OCI-LY1 (cell line): Measurements from ENCODE around the gene NBEA.
"Not testable (repeated sequence)": the region's sequence is repeated elsewhere in the genome, so short reads cannot be mapped to it uniquely, and the experiment has no call there.

ENCODE experiments used
- H2AFZ ChIP-seq: fragments of 200-600 bp; sonication (generic), shearing (Covaris generic); 2 replicates; pipeline ENCODE4 v1.6.0; 2014; ENCODE audit warnings: antibody characterized with exemption, mild to moderate bottlenecking, low read length
- H3F3A ChIP-seq: fragments of 200-600 bp; sonication (generic), shearing (Covaris generic); 2 replicates; pipeline ENCODE4 v1.6.0; 2014; ENCODE audit warnings: mild to moderate bottlenecking, antibody characterized with exemption, low read length, moderate library complexity; ENCODE audit not compliant: insufficient read depth
- H3K27ac ChIP-seq: fragments of 200-600 bp; sonication (generic); 2 replicates; pipeline ENCODE4 v1.5.1; 2014; ENCODE audit warnings: low read length, mixed run types, mild to moderate bottlenecking, low read depth; ENCODE audit not compliant: poor library complexity, severe bottlenecking
- H3K27me3 ChIP-seq: fragments of 200-600 bp; sonication (generic); 2 replicates; pipeline ENCODE4 v1.6.0; 2014; ENCODE audit warnings: antibody characterized with exemption, mild to moderate bottlenecking, low read length, moderate library complexity; ENCODE audit not compliant: insufficient read depth
- H3K36me3 ChIP-seq: fragments of 200-600 bp; sonication (generic); 2 replicates; pipeline ENCODE4 v1.6.1; 2014; ENCODE audit warnings: mild to moderate bottlenecking, antibody characterized with exemption, low read length, moderate library complexity, mixed read lengths; ENCODE audit not compliant: insufficient read depth
- H3K4me1 ChIP-seq: fragments of 200-600 bp; sonication (generic); 2 replicates; pipeline ENCODE4 v1.5.1; 2014; ENCODE audit warnings: mild to moderate bottlenecking, low read length, moderate library complexity; ENCODE audit not compliant: insufficient read depth, severe bottlenecking
- H3K4me2 ChIP-seq: fragments of 200-600 bp; sonication (generic), shearing (Covaris generic); 2 replicates; pipeline ENCODE4 v1.6.1; 2014; ENCODE audit warnings: low read length
- H3K4me3 ChIP-seq: fragments of 200-600 bp; sonication (generic); 2 replicates; pipeline ENCODE4 v1.5.1; 2014; ENCODE audit warnings: low read length, low read depth, mild to moderate bottlenecking, mixed read lengths; ENCODE audit not compliant: poor library complexity, severe bottlenecking
- H3K79me2 ChIP-seq: fragments of 200-600 bp; shearing (Covaris generic); 2 replicates; pipeline ENCODE4 v1.6.1; 2016; ENCODE audit warnings: mixed run types, low read length, mixed read lengths; ENCODE audit not compliant: insufficient read depth
- H3K9ac ChIP-seq: fragments of 200-600 bp; sonication (generic), shearing (Covaris generic); 2 replicates; pipeline ENCODE4 v1.6.1; 2014; ENCODE audit warnings: mild to moderate bottlenecking, low read length, mixed read lengths
- H3K9me2 ChIP-seq: fragments of 200-600 bp; sonication (generic), shearing (Covaris generic); 2 replicates; pipeline ENCODE4 v1.6.1; 2014; ENCODE audit warnings: low read depth, mild to moderate bottlenecking, low read length, mixed read lengths
- H3K9me3 ChIP-seq: fragments of 200-600 bp; shearing (Covaris generic); 2 replicates; pipeline ENCODE4 v1.6.1; 2014; ENCODE audit warnings: low read length, mixed read lengths
- H4K20me1 ChIP-seq: fragments of 200-600 bp; sonication (generic), shearing (Covaris generic); 2 replicates; pipeline ENCODE4 v1.6.0; 2016; ENCODE audit warnings: mild to moderate bottlenecking, low read length; ENCODE audit not compliant: insufficient read depth
- EZH2 ChIP-seq: fragments of 200-600 bp; sonication (generic), shearing (Covaris generic); IDR thresholded peaks from 2 replicates; pipeline ENCODE4 v1.8.0; 2017; ENCODE audit warnings: borderline replicate concordance, mixed run types, mild to moderate bottlenecking, antibody characterized with exemption, low read length, moderate library complexity, mixed read lengths
- TF ChIP-seq, protein P1 (sequence below): fragments of 200-600 bp; sonication (generic), shearing (Covaris generic); IDR thresholded peaks from 2 replicates; pipeline ENCODE4 v1.5.1; 2017; ENCODE audit warnings: mild to moderate bottlenecking, antibody characterized with exemption, low read length, moderate library complexity, mixed read lengths

The NBEA gene

DNA sequence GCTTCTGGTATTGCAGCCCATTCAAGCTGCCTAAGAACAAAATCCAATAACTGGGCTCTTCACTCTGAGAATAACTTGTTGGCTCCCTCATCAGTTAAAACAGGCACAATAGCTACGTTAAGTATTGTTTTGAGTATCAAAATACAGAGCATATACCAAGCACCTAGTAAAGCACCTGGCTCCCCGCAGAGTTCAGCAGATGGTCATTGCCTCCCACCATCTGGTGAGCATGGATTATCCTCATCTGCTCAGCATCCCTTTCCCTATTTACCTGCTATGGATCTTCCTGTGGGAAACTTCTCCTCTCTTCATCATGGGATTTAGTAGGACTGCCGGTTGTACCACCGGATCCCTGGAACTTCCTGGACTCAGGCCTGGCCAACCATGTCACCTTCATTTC, 733.6 kb downstream of the NBEA start:
- Histone ChIP-seq H3K9ac (no peak overlapping the region), H3K4me3 (no peak overlapping the region), H3F3A (no peaks in the 10 kb centered on the region), H3K36me3 (no peaks in the 10 kb centered on the region), H3K79me2 (no peaks in the 10 kb centered on the region), H3K4me2 (no peak overlapping the region), H2AFZ (no peak overlapping the region), H3K27ac (no peak overlapping the region), H3K9me3 (no peaks in the 10 kb centered on the region), H3K4me1 (no peaks in the 10 kb centered on the region), H3K9me2 (no peaks in the 10 kb centered on the region), H4K20me1 (no peaks in the 10 kb centered on the region), H3K27me3 (no peaks in the 10 kb centered on the region)
- no peak for TF ChIP-seq EZH2
- TF ChIP-seq, protein P1, sequence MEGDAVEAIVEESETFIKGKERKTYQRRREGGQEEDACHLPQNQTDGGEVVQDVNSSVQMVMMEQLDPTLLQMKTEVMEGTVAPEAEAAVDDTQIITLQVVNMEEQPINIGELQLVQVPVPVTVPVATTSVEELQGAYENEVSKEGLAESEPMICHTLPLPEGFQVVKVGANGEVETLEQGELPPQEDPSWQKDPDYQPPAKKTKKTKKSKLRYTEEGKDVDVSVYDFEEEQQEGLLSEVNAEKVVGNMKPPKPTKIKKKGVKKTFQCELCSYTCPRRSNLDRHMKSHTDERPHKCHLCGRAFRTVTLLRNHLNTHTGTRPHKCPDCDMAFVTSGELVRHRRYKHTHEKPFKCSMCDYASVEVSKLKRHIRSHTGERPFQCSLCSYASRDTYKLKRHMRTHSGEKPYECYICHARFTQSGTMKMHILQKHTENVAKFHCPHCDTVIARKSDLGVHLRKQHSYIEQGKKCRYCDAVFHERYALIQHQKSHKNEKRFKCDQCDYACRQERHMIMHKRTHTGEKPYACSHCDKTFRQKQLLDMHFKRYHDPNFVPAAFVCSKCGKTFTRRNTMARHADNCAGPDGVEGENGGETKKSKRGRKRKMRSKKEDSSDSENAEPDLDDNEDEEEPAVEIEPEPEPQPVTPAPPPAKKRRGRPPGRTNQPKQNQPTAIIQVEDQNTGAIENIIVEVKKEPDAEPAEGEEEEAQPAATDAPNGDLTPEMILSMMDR: no peak

GRCh38 chr13:35677863-35678262, 735.8 kb downstream of the NBEA start:
- not testable (repeated sequence) for H3K9me2 ChIP-seq, H3K4me2 ChIP-seq, H2AFZ ChIP-seq, H3K4me1 ChIP-seq, H3K9me3 ChIP-seq, H3K79me2 ChIP-seq, H3K27ac ChIP-seq, H3K27me3 ChIP-seq, H3K36me3 ChIP-seq, H3F3A ChIP-seq, H3K9ac ChIP-seq, H3K4me3 ChIP-seq, H4K20me1 ChIP-seq

GRCh38 chr13:35681685-35682084, 739.6 kb downstream of the NBEA start:
- no peaks in the 10 kb centered on the region for H3K9me2 ChIP-seq
- TF ChIP-seq EZH2: no peak
- TF ChIP-seq, protein P1: no peak
- no peaks in the 10 kb centered on the region for H3K36me3 ChIP-seq
- H3K4me3 ChIP-seq: no peak overlapping the region
- H3K79me2 ChIP-seq: no peaks in the 10 kb centered on the region
- no peaks in the 10 kb centered on the region for H3K27me3 ChIP-seq
- no peaks in the 10 kb centered on the region for H3F3A ChIP-seq
- H3K9ac ChIP-seq: no peak overlapping the region
- H3K4me2 ChIP-seq: no peak overlapping the region
- H3K27ac ChIP-seq: no peak overlapping the region
- H2AFZ ChIP-seq: no peak overlapping the region
- no peaks in the 10 kb centered on the region for H3K9me3 ChIP-seq
- no peaks in the 10 kb centered on the region for H4K20me1 ChIP-seq
- H3K4me1 ChIP-seq: no peaks in the 10 kb centered on the region

- H3K4me3 ChIP-seq: no peak overlapping the region
- H3K27me3 ChIP-seq: no peaks in the 10 kb centered on the region
- H3K9me3 ChIP-seq: no peaks in the 10 kb centered on the region
- no peaks in the 10 kb centered on the region for H3F3A ChIP-seq
- H3K27ac ChIP-seq: no peak overlapping the region
- H4K20me1 ChIP-seq: no peaks in the 10 kb centered on the region
- no peak overlapping the region for H3K9ac ChIP-seq
- H3K36me3 ChIP-seq: no peaks in the 10 kb centered on the region
- no peaks in the 10 kb centered on the region for H3K9me2 ChIP-seq
- H3K79me2 ChIP-seq: no peaks in the 10 kb centered on the region
- no peak overlapping the region for H3K4me2 ChIP-seq
- H2AFZ ChIP-seq: no peak overlapping the region
- TF ChIP-seq EZH2: no peak
- TF ChIP-seq, protein P1: no peak
- no peaks in the 10 kb centered on the region for H3K4me1 ChIP-seq
Measured at GRCh38 chr13:35684432-35684831, 742.4 kb downstream of the NBEA start.
